ENCODE results near the gene ZNF385B. TPM values are rescaled to one million over a fixed set of nuclear protein-coding genes. Genes with fewer than 3 reads are reported as not detected.

The ZNF385B gene
- total RNA-seq, 1 experiment from 2014 or later, result 9.3 TPM

DNA sequence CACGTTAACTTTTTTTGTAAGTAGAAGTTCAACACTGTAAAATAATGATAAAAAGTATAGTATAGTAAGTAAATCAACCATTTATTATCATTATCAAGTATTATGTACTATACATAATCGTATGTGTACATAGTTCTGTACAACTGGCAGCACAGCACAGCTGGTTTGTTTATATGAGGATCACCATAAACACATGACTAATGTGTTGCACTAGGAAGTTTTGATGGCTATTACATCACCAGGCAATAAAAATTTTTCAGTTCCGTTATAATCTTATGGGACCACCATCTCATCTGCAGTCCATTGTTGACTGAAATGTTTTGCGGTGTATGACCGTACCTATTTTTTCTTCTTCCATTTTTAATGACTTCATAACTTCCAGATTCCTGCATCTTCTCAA is 39.2 kb upstream of the ZNF385B start:
- Histone ChIP-seq H3K36me3 (ENCODE audit: control insufficient read depth in 1 of 2, insufficient read depth in 2 of 2, low read length in 2 of 2) (no peaks in the 10 kb centered on the region), H3K4me2 (ENCODE audit: low read length) (no peak overlapping the region), H2AFZ (ENCODE audit: low read depth, low read length, poor library complexity, severe bottlenecking) (no peak overlapping the region), H3K27me3 (ENCODE audit: insufficient read depth, low read length) (no peaks in the 10 kb centered on the region), H3K9me3 (ENCODE audit: control insufficient read depth in 1 of 2, insufficient read depth in 1 of 2, low read depth in 1 of 2, low read length in 2 of 2) (no peaks in the 10 kb centered on the region), H4K20me1 (ENCODE audit: insufficient read depth) (no peaks in the 10 kb centered on the region), H3K4me1 (ENCODE audit: control insufficient read depth in 1 of 2, insufficient read depth in 2 of 2, low read length in 2 of 2) (no peaks in the 10 kb centered on the region), H3K9ac (ENCODE audit: low read length) (no peak overlapping the region), H3K27ac (ENCODE audit: low read depth, low read length) (no peak overlapping the region), H3K9me2 (ENCODE audit: insufficient read depth) (no peaks in the 10 kb centered on the region), H3K79me2 (ENCODE audit: insufficient read depth, low read length) (no peaks in the 10 kb centered on the region), H3K4me3 (replicated peaks in 1 of 2; ENCODE audit: low read depth in 1 of 2, low read length in 2 of 2) (no peak overlapping the region)
- ATAC-seq, result no peak
- CTCF ChIA-PET, result no interaction called here
- intact Hi-C loops (cut with micrococcal nuclease), result no loop called here
- TF ChIP-seq ELF1 (IDR thresholded peaks at IDR 0.05; ENCODE audit: borderline replicate concordance, low read depth) (no peak), POLR2A (IDR thresholded peaks at IDR 0.05; ENCODE audit: borderline replicate concordance, extremely low read depth, insufficient read depth, insufficient read length) (no peak), EZH2 (IDR thresholded peaks at IDR 0.05) (no peak), RAD21 (IDR thresholded peaks at IDR 0.05; ENCODE audit: low read depth) (no peak)
- no peak for DNase-seq (ENCODE audit: low read depth, low spot score)
- no TSS peak for BruUV-seq (replicated peaks)
- RAD21 ChIA-PET (ENCODE audit: low non-redundant PET in 1 of 2, low total read pairs in 2 of 2, uncharacterized antibody in 2 of 2, unreplicated experiment in 2 of 2), result no interaction called here
- POLR2A ChIA-PET, result no interaction called here

DNA sequence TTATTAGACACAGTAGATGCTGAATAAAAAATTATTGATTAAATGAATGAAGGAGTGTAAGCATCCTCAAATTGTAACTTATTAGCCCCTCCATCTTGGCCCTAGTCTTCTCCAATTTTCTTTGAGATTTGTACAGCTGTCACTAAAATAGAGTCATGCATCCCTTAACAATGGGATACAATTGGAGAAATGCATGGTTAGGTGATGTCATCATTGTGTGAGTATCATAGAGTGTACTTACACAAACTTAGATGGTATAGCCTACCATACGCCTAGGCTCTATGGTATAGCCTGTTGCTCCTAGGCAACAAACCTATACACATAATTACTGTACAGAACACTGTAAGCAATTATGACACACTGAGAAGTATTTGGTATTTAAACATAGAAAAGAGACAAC is 38.3 kb upstream of the ZNF385B start:
- ChIA-PET POLR2A (no interaction called here), RAD21 (ENCODE audit: low non-redundant PET in 1 of 2, low total read pairs in 2 of 2, uncharacterized antibody in 2 of 2, unreplicated experiment in 2 of 2) (no interaction called here), CTCF (no interaction called here)
- H3K27me3 ChIP-seq (ENCODE audit: insufficient read depth, low read length), result no peaks in the 10 kb centered on the region
- no peaks in the 10 kb centered on the region for H3K79me2 ChIP-seq (ENCODE audit: insufficient read depth, low read length)
- H3K9me3 ChIP-seq (ENCODE audit: control insufficient read depth in 1 of 2, insufficient read depth in 1 of 2, low read depth in 1 of 2, low read length in 2 of 2), result no peaks in the 10 kb centered on the region
- no TSS peak for BruUV-seq (replicated peaks)
- H3K27ac ChIP-seq (ENCODE audit: low read depth, low read length), result no peak overlapping the region
- no peak overlapping the region for H3K9ac ChIP-seq (ENCODE audit: low read length)
- H2AFZ ChIP-seq (ENCODE audit: low read depth, low read length, poor library complexity, severe bottlenecking), result no peak overlapping the region
- H4K20me1 ChIP-seq (ENCODE audit: insufficient read depth), result no peaks in the 10 kb centered on the region
- ATAC-seq (no peak), DNase-seq (ENCODE audit: low read depth, low spot score) (no peak)
- H3K9me2 ChIP-seq (ENCODE audit: insufficient read depth), result no peaks in the 10 kb centered on the region
- no peak overlapping the region for H3K4me2 ChIP-seq (ENCODE audit: low read length)
- intact Hi-C loops (cut with micrococcal nuclease), result no loop called here
- no peak for TF ChIP-seq EGR1 (IDR thresholded peaks at IDR 0.05; ENCODE audit: low read depth)
- TF ChIP-seq SRF (IDR thresholded peaks at IDR 0.05; ENCODE audit: low read depth), result no peak
- TF ChIP-seq CEBPB (IDR thresholded peaks at IDR 0.05; ENCODE audit: low read depth), result no peak
- TF ChIP-seq ZNF274 (IDR thresholded peaks at IDR 0.05; ENCODE audit: low read depth, low read length), result no peak
- no peak for TF ChIP-seq ELF1 (IDR thresholded peaks at IDR 0.05; ENCODE audit: borderline replicate concordance, low read depth)
- TF ChIP-seq, protein P1, sequence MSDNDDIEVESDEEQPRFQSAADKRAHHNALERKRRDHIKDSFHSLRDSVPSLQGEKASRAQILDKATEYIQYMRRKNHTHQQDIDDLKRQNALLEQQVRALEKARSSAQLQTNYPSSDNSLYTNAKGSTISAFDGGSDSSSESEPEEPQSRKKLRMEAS (IDR thresholded peaks at IDR 0.05), result no peak
- TF ChIP-seq EZH2phosphoT487 (IDR thresholded peaks at IDR 0.05; ENCODE audit: borderline replicate concordance), result no peak
- H3K36me3 ChIP-seq (ENCODE audit: control insufficient read depth in 1 of 2, insufficient read depth in 2 of 2, low read length in 2 of 2), result no peaks in the 10 kb centered on the region
- no peaks in the 10 kb centered on the region for H3K4me1 ChIP-seq (ENCODE audit: control insufficient read depth in 1 of 2, insufficient read depth in 2 of 2, low read length in 2 of 2)
- H3K4me3 ChIP-seq (replicated peaks in 1 of 2; ENCODE audit: low read depth in 1 of 2, low read length in 2 of 2), result no peak overlapping the region

All from HCT116 (cell line).